ENCODE results near the gene UBASH3A. TPM values are rescaled to one million over a fixed set of nuclear protein-coding genes. Genes with fewer than 3 reads are reported as not detected.

UBASH3A gene
- polyA plus RNA-seq, 1 donor (not counting 4 experiments of a cell fraction or from before 2014, with no cell fraction given): not detected

DNA sequence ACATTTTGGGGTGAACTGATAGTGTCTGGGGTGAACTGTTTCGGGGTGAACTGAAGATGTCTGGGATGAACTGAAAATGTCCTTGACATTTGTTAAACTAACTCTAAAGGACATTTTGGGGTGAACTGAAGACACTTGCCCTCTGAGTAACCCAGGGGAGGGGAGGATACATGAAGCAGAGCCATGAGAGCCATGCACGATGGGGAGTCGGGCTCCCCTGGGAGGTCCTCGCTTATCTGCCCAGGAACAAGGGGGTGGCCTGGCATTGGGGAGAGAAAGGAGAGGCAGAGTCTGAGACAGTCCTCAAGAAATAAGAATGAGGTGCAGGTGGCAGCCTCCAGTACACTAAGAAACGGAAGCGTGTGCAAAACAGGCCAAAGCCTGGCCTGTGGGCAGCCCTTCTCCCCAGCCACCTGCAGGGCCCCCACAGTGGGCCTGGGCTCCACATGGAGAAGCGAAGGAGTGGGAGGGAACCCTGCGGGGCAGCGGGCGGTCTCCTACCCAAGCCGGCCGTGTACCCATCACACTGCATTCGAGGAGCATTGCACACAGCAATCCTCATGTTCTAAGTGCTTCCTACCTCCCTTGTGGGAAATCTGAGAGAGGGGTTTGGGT is 68.1 kb downstream of the UBASH3A start:
- no peaks in the 10 kb centered on the region for H3K27me3 ChIP-seq (ENCODE audit: control insufficient read depth, extremely low read depth, insufficient read depth, low read length)
- no peaks in the 10 kb centered on the region for H3K36me3 ChIP-seq (ENCODE audit: control insufficient read depth in 2 of 2, extremely low read depth in 1 of 2, insufficient read depth in 2 of 2, low read length in 2 of 2)
- H2AFZ ChIP-seq (ENCODE audit: control insufficient read depth, low read length): no peak overlapping the region
- DNase-seq (ENCODE audit: low read depth, low spot score): no peak
- no peaks in the 10 kb centered on the region for H3K79me2 ChIP-seq (ENCODE audit: control insufficient read depth, insufficient read depth, low read length)
- no peak overlapping the region for H3K9ac ChIP-seq (ENCODE audit: control insufficient read depth, extremely low read depth, insufficient read depth, low read length)
- H3K9me1 ChIP-seq (ENCODE audit: control insufficient read depth, extremely low read depth, insufficient read depth, low read length): no peaks in the 10 kb centered on the region
- no peaks in the 10 kb centered on the region for H3K9me3 ChIP-seq (ENCODE audit: control insufficient read depth, low read depth, low read length)
- no peak overlapping the region for H3K4me2 ChIP-seq (ENCODE audit: control insufficient read depth, extremely low read depth, insufficient read depth, low read depth, low read length)
- no peak overlapping the region for H3K27ac ChIP-seq (ENCODE audit: control insufficient read depth, insufficient read depth, low read length)
- TF ChIP-seq EZH2 (IDR thresholded peaks at IDR 0.05; ENCODE audit: low read length): no peak
- TF ChIP-seq, protein P1, sequence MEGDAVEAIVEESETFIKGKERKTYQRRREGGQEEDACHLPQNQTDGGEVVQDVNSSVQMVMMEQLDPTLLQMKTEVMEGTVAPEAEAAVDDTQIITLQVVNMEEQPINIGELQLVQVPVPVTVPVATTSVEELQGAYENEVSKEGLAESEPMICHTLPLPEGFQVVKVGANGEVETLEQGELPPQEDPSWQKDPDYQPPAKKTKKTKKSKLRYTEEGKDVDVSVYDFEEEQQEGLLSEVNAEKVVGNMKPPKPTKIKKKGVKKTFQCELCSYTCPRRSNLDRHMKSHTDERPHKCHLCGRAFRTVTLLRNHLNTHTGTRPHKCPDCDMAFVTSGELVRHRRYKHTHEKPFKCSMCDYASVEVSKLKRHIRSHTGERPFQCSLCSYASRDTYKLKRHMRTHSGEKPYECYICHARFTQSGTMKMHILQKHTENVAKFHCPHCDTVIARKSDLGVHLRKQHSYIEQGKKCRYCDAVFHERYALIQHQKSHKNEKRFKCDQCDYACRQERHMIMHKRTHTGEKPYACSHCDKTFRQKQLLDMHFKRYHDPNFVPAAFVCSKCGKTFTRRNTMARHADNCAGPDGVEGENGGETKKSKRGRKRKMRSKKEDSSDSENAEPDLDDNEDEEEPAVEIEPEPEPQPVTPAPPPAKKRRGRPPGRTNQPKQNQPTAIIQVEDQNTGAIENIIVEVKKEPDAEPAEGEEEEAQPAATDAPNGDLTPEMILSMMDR (optimal IDR thresholded peaks at IDR 0.05 in 1 of 3, IDR thresholded peaks at IDR 0.05 in 1 of 3, conservative IDR thresholded peaks at IDR 0.05 in 1 of 3; ENCODE audit: extremely low read depth in 1 of 3, insufficient read depth in 2 of 3, low read length in 3 of 3): no peak
- peaks cover 25% of the 10 kb centered on the region for H3K4me1 ChIP-seq (ENCODE audit: control insufficient read depth, extremely low read depth, insufficient read depth, low read length)
- dilution Hi-C loops (cut with MboI; ENCODE audit: extremely low pct_ligation_motif_present, low sequenced_read_pairs): no loop called here
- H4K20me1 ChIP-seq (ENCODE audit: control insufficient read depth, extremely low read depth, insufficient read depth, low read length): no peaks in the 10 kb centered on the region
- no peak overlapping the region for H3K4me3 ChIP-seq (ENCODE audit: control insufficient read depth in 2 of 3, extremely low read depth in 1 of 3, insufficient read depth in 2 of 3, low read depth in 1 of 3, low read length in 3 of 3)
- FAIRE-seq: no peak

DNA sequence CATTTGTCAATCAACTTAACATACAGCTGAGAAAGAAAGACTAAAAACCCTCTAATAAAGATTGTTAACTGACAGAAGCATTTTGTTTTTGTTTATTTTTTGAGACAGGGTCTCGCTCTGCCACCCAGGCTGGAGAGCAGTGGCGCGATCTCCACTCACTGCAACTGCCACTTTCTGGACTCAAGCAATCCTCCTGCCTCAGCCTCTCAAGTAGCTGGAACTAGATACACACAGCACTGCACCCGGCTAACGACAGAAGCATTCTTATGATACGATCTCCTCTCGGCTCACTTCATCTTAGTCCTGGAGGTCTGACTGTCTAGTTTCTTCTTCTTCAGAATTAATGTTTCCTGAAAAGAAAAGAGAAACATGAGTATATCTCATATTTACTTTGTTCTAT is 68.8 kb downstream of the UBASH3A start:
- Histone ChIP-seq H3K9me1 (ENCODE audit: control insufficient read depth, extremely low read depth, insufficient read depth, low read length) (no peaks in the 10 kb centered on the region), H3K4me2 (ENCODE audit: control insufficient read depth, extremely low read depth, insufficient read depth, low read depth, low read length) (no peak overlapping the region), H3K4me1 (ENCODE audit: control insufficient read depth, extremely low read depth, insufficient read depth, low read length) (peaks cover 25% of the 10 kb centered on the region), H3K9me3 (ENCODE audit: control insufficient read depth, low read depth, low read length) (no peaks in the 10 kb centered on the region), H3K79me2 (ENCODE audit: control insufficient read depth, insufficient read depth, low read length) (no peaks in the 10 kb centered on the region), H3K27me3 (ENCODE audit: control insufficient read depth, extremely low read depth, insufficient read depth, low read length) (no peaks in the 10 kb centered on the region), H3K36me3 (ENCODE audit: control insufficient read depth in 2 of 2, extremely low read depth in 1 of 2, insufficient read depth in 2 of 2, low read length in 2 of 2) (no peaks in the 10 kb centered on the region), H4K20me1 (ENCODE audit: control insufficient read depth, extremely low read depth, insufficient read depth, low read length) (no peaks in the 10 kb centered on the region), H3K4me3 (ENCODE audit: control insufficient read depth in 2 of 3, extremely low read depth in 1 of 3, insufficient read depth in 2 of 3, low read depth in 1 of 3, low read length in 3 of 3) (no peak overlapping the region), H2AFZ (ENCODE audit: control insufficient read depth, low read length) (no peak overlapping the region), H3K9ac (ENCODE audit: control insufficient read depth, extremely low read depth, insufficient read depth, low read length) (no peak overlapping the region), H3K27ac (ENCODE audit: control insufficient read depth, insufficient read depth, low read length) (no peak overlapping the region)
- FAIRE-seq: no peak
- dilution Hi-C loops (cut with MboI; ENCODE audit: extremely low pct_ligation_motif_present, low sequenced_read_pairs): no loop called here
- TF ChIP-seq EZH2 (IDR thresholded peaks at IDR 0.05; ENCODE audit: low read length): no peak
- TF ChIP-seq, protein P1 (optimal IDR thresholded peaks at IDR 0.05 in 1 of 3, IDR thresholded peaks at IDR 0.05 in 1 of 3, conservative IDR thresholded peaks at IDR 0.05 in 1 of 3; ENCODE audit: extremely low read depth in 1 of 3, insufficient read depth in 2 of 3, low read length in 3 of 3): no peak
- no peak for DNase-seq (ENCODE audit: low read depth, low spot score)
